Mesenchymal stem cell (in vitro differentiated cells and primary cell): ENCODE results near the gene PARVB.

Source experiments
- DNase-seq: peaks from one replicate; pipeline ENCODE4 v3.0.0-alpha.2; 2013
- H2AFZ ChIP-seq: one replicate; pipeline ENCODE4 v1.6.1; 2013; ENCODE audit warnings: low read depth, mild to moderate bottlenecking, control low read depth, inconsistent platforms, low read length, moderate library complexity
- H2AK5ac ChIP-seq: 2 replicates; pipeline ENCODE4 v1.6.1; 2013; ENCODE audit warnings: low read length, moderate library complexity, mild to moderate bottlenecking, inconsistent platforms; ENCODE audit not compliant: severe bottlenecking
- H2BK120ac ChIP-seq: one replicate; pipeline ENCODE4 v1.6.1; 2013; ENCODE audit warnings: low read depth, mild to moderate bottlenecking, inconsistent platforms, low read length, moderate library complexity
- H2BK12ac ChIP-seq, 2 experiments: one replicate each; pipeline ENCODE4 v1.6.1; 2013; ENCODE audit warnings: inconsistent platforms in 2 of 2, low read length in 2 of 2, mild to moderate bottlenecking in 2 of 2, moderate library complexity in 2 of 2, control low read depth in 1 of 2
- H2BK15ac ChIP-seq: one replicate; pipeline ENCODE4 v1.6.1; 2013; ENCODE audit warnings: mild to moderate bottlenecking, low read depth, inconsistent platforms; ENCODE audit not compliant: poor library complexity, severe bottlenecking
- H2BK5ac ChIP-seq: 2 replicates; pipeline ENCODE4 v1.6.1; 2013; ENCODE audit warnings: low read depth, mild to moderate bottlenecking, low read length, control low read depth, inconsistent platforms; ENCODE audit not compliant: poor library complexity, severe bottlenecking
- H3K14ac ChIP-seq, 2 experiments: one replicate each; pipeline ENCODE4 v1.6.1; 2013; ENCODE audit warnings: inconsistent platforms in 2 of 2, low read length in 2 of 2, control low read depth in 1 of 2, mild to moderate bottlenecking in 1 of 2, moderate library complexity in 1 of 2
- H3K18ac ChIP-seq, 2 experiments: one replicate each; pipeline ENCODE4 v1.6.1; 2013; ENCODE audit warnings: inconsistent platforms in 2 of 2, low read length in 2 of 2, control low read depth in 1 of 2, low read depth in 1 of 2, mild to moderate bottlenecking in 1 of 2
- H3K23ac ChIP-seq, 2 experiments: one replicate each; pipeline ENCODE4 v1.6.1; 2013; ENCODE audit warnings: inconsistent platforms in 2 of 2, low read length in 2 of 2, mild to moderate bottlenecking in 2 of 2, moderate library complexity in 2 of 2, control low read depth in 1 of 2
- H3K27ac ChIP-seq: 2 replicates; pipeline ENCODE4 v1.5.1; 2013; ENCODE audit warnings: mild to moderate bottlenecking, moderate library complexity, low read length, control low read depth, inconsistent platforms; ENCODE audit not compliant: poor library complexity, severe bottlenecking
- H3K27me3 ChIP-seq, 2 experiments: 2 replicates each; pipeline versions ENCODE4 v1.6.1 to v1.7.0; 2013; ENCODE audit warnings: low read length in 2 of 2, mild to moderate bottlenecking in 2 of 2, moderate library complexity in 2 of 2, control low read depth in 1 of 2, inconsistent platforms in 1 of 2; ENCODE audit not compliant: control insufficient read depth in 1 of 2, insufficient read depth in 1 of 2
- H3K36me3 ChIP-seq, 2 experiments: 2 replicates each; pipeline versions ENCODE4 v1.6.1 to v1.7.0; 2013; ENCODE audit warnings: low read length in 2 of 2, control low read depth in 1 of 2, inconsistent platforms in 1 of 2, low read depth in 1 of 2, mild to moderate bottlenecking in 1 of 2; ENCODE audit not compliant: insufficient read depth in 2 of 2, control insufficient read depth in 1 of 2
- H3K4ac ChIP-seq, 2 experiments: one replicate each; pipeline ENCODE4 v1.6.1; 2013; ENCODE audit warnings: inconsistent platforms in 2 of 2, low read length in 2 of 2, mild to moderate bottlenecking in 2 of 2, moderate library complexity in 2 of 2, control low read depth in 1 of 2, low read depth in 1 of 2
- H3K4me1 ChIP-seq: 2 replicates; pipeline ENCODE4 v1.6.1; 2013; ENCODE audit warnings: low read depth, low read length, control low read depth; ENCODE audit not compliant: control insufficient read depth, insufficient read depth
- H3K4me2 ChIP-seq: 2 replicates; pipeline ENCODE4 v1.6.1; 2013; ENCODE audit warnings: low read length, mild to moderate bottlenecking, inconsistent platforms; ENCODE audit not compliant: poor library complexity, severe bottlenecking
- H3K4me3 ChIP-seq, 2 experiments: 2 replicates each; pipeline versions ENCODE4 v1.5.1 to v1.7.0; 2013; ENCODE audit warnings: low read length in 2 of 2, mild to moderate bottlenecking in 2 of 2, control low read depth in 1 of 2, low read depth in 1 of 2; ENCODE audit not compliant: insufficient read depth in 1 of 2
- H3K79me1 ChIP-seq: replicated peaks from 2 replicates; pipeline ENCODE4 v1.6.1; 2013; ENCODE audit warnings: mild to moderate bottlenecking, control low read depth, low read length, inconsistent platforms; ENCODE audit not compliant: poor library complexity, severe bottlenecking
- H3K9ac ChIP-seq: 2 replicates; pipeline ENCODE4 v1.7.0; 2013; ENCODE audit warnings: mild to moderate bottlenecking, low read length, moderate library complexity
- H3K9me3 ChIP-seq: 2 replicates; pipeline ENCODE4 v1.7.0; 2013; ENCODE audit warnings: mild to moderate bottlenecking, low read length; ENCODE audit not compliant: control insufficient read depth
- H4K8ac ChIP-seq: one replicate; pipeline ENCODE4 v1.6.1; 2013; ENCODE audit warnings: inconsistent platforms, mild to moderate bottlenecking, low read length, moderate library complexity
- H4K91ac ChIP-seq: one replicate; pipeline ENCODE4 v1.6.1; 2013; ENCODE audit warnings: mild to moderate bottlenecking, low read length, inconsistent platforms
- WGBS: methylation state at CpG from one replicate; pipeline ENCODE4 v1.1.7; 2013; ENCODE audit warnings: mixed read lengths; 5-methylcytosine and 5-hydroxymethylcytosine counted together

The PARVB gene

GRCh38 chr22:44217346-44217745, 193.2 kb downstream of the PARVB start:
- no peaks in the 10 kb centered on the region for H3K4me1 ChIP-seq
- H3K79me1 ChIP-seq: no peaks in the 10 kb centered on the region
- H2BK120ac ChIP-seq: no peak overlapping the region
- no peak overlapping the region for H2BK5ac ChIP-seq
- H3K4me3 ChIP-seq: no peak overlapping the region
- no peak overlapping the region for H3K4ac ChIP-seq
- no peak overlapping the region for H4K91ac ChIP-seq
- H3K27ac ChIP-seq: no peak overlapping the region
- H3K18ac ChIP-seq: no peak overlapping the region
- 86% methylated on average over 7 of the region's 7 CpGs for WGBS
- no peak overlapping the region for H4K8ac ChIP-seq
- no peak overlapping the region for H3K23ac ChIP-seq
- no peak overlapping the region for H3K9ac ChIP-seq
- H2AFZ ChIP-seq: no peak overlapping the region
- no peak for DNase-seq
- H2BK15ac ChIP-seq: no peak overlapping the region
- H3K14ac ChIP-seq: no peak overlapping the region
- H2AK5ac ChIP-seq: no peak overlapping the region
- no peak overlapping the region for H2BK12ac ChIP-seq
- H3K36me3 ChIP-seq: no peaks in the 10 kb centered on the region
- H3K9me3 ChIP-seq: peaks cover 11% of the 10 kb centered on the region
- H3K27me3 ChIP-seq: peaks cover 7 to 48% of the 10 kb centered on the region in 2 experiments
- H3K4me2 ChIP-seq: no peak overlapping the region

- 69% methylated on average over 6 of the region's 6 CpGs for WGBS
- H3K4me1 ChIP-seq: no peaks in the 10 kb centered on the region
- no peak overlapping the region for H3K14ac ChIP-seq
- H2BK15ac ChIP-seq: no peak overlapping the region
- no peak for DNase-seq
- H3K36me3 ChIP-seq: no peaks in the 10 kb centered on the region
- no peak overlapping the region for H4K8ac ChIP-seq
- peaks cover 11% of the 10 kb centered on the region for H3K9me3 ChIP-seq
- H3K27me3 ChIP-seq: peaks cover 4 to 52% of the 10 kb centered on the region in 2 experiments
- H3K9ac ChIP-seq: no peak overlapping the region
- no peak overlapping the region for H4K91ac ChIP-seq
- H3K79me1 ChIP-seq: no peaks in the 10 kb centered on the region
- H3K4me2 ChIP-seq: no peak overlapping the region
- H3K4ac ChIP-seq: no peak overlapping the region
- H3K18ac ChIP-seq: no peak overlapping the region
- H3K23ac ChIP-seq: no peak overlapping the region
- no peak overlapping the region for H2BK12ac ChIP-seq
- H3K27ac ChIP-seq: no peak overlapping the region
- H2AFZ ChIP-seq: no peak overlapping the region
- H2BK5ac ChIP-seq: no peak overlapping the region
- no peak overlapping the region for H2BK120ac ChIP-seq
- no peak overlapping the region for H2AK5ac ChIP-seq
- no peak overlapping the region for H3K4me3 ChIP-seq
These were observed 194.0 kb downstream of the PARVB start for GRCh38 chr22:44218071-44218470.

- no peak overlapping the region for H3K4me2 ChIP-seq
- no peak overlapping the region for H3K23ac ChIP-seq
- H3K79me1 ChIP-seq: no peaks in the 10 kb centered on the region
- H3K36me3 ChIP-seq: no peaks in the 10 kb centered on the region
- no peak overlapping the region for H3K4ac ChIP-seq
- H2BK5ac ChIP-seq: no peak overlapping the region
- H4K91ac ChIP-seq: no peak overlapping the region
- H2BK12ac ChIP-seq: no peak overlapping the region
- H3K9me3 ChIP-seq: peaks cover 11% of the 10 kb centered on the region
- no peak overlapping the region for H3K27ac ChIP-seq
- H3K18ac ChIP-seq: no peak overlapping the region
- H3K4me3 ChIP-seq: no peak overlapping the region
- 82% methylated on average over 15 of the region's 21 CpGs for WGBS
- DNase-seq: no peak
- no peak overlapping the region for H2AK5ac ChIP-seq
- H2AFZ ChIP-seq: no peak overlapping the region
- H2BK120ac ChIP-seq: no peak overlapping the region
- H2BK15ac ChIP-seq: no peak overlapping the region
- no peak overlapping the region for H3K14ac ChIP-seq
- no peak overlapping the region for H3K9ac ChIP-seq
- H4K8ac ChIP-seq: no peak overlapping the region
- H3K4me1 ChIP-seq: no peaks in the 10 kb centered on the region
- H3K27me3 ChIP-seq: peaks cover 4 to 62% of the 10 kb centered on the region in 2 experiments
These were observed 195.2 kb downstream of the PARVB start for GRCh38 chr22:44219101-44219870.

- Histone ChIP-seq H3K18ac (no peak overlapping the region), H2BK15ac (no peak overlapping the region), H3K9me3 (no peaks in the 10 kb centered on the region), H3K23ac (no peak overlapping the region), H3K9ac (no peak overlapping the region), H3K4me3 (no peak overlapping the region), H3K79me1 (no peaks in the 10 kb centered on the region), H3K14ac (no peak overlapping the region), H3K4me2 (no peak overlapping the region), H4K91ac (no peak overlapping the region), H2BK120ac (no peak overlapping the region), H3K27me3 (peaks cover 4 to 67% of the 10 kb centered on the region in 2 experiments), H3K4me1 (no peaks in the 10 kb centered on the region), H2BK12ac (no peak overlapping the region), H2AK5ac (no peak overlapping the region), H3K27ac (no peak overlapping the region), H4K8ac (no peak overlapping the region), H3K36me3 (no peaks in the 10 kb centered on the region), H2AFZ (no peak overlapping the region), H3K4ac (no peak overlapping the region), H2BK5ac (no peak overlapping the region)
- no peak for DNase-seq
- WGBS: 83% methylated on average over 22 of the region's 23 CpGs
These were observed 196.9 kb downstream of the PARVB start for GRCh38 chr22:44220727-44221680.
